Measurements from ENCODE around the gene TADA3. TPM values are rescaled to one million over a fixed set of nuclear protein-coding genes. Genes with fewer than 3 reads are reported as not detected.
A peak's percentile ranks its signal among the peaks of the same experiment; 100 is the strongest.

The TADA3 gene
- polyA plus RNA-seq, 1 donor = 50.0 TPM

- 90% methylated on average over 2 of the region's 7 CpGs for WGBS (ENCODE audit: insufficient coverage, low lambda C conversion rate)
- peaks cover 14% of the 10 kb centered on the region for H3K4me1 ChIP-seq (ENCODE audit: control insufficient read depth, insufficient read depth, low read length)
- no peaks in the 10 kb centered on the region for H3K27me3 ChIP-seq (ENCODE audit: control insufficient read depth, insufficient read depth, low read length)
- DNase-seq = no peak
- no peak overlapping the region for H3K27ac ChIP-seq (ENCODE audit: low read length)
- H3K36me3 ChIP-seq (ENCODE audit: control insufficient read depth, insufficient read depth, low read length) = peaks cover 57% of the 10 kb centered on the region
- H3K9me3 ChIP-seq (ENCODE audit: control insufficient read depth, low read depth, low read length) = no peaks in the 10 kb centered on the region
- H3K4me3 ChIP-seq (ENCODE audit: low read length) = no peak overlapping the region
These were observed 6.7 kb downstream of the TADA3 start for GRCh38 chr3:9785602-9786001.

DNA sequence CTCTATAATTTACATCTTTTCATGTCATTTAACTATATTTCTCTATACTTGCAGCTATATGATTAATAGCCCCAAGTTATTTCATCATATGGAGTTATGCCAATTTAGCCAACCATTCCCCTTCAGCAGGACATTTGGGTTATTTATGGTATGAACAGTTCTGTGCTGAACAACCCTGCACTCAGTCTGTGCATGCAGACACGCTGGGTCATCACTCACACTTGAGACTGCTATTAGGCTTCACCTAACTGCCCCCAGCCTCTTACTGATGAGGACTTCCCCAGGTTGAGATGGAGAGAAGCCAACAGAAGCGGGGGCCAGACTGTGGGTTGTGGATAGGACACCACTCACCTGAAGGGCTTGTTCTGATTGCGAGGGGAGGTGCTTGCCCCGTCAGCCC lies 7.3 kb downstream of the TADA3 start:
- Histone ChIP-seq H3K36me3 (ENCODE audit: control insufficient read depth, insufficient read depth, low read length) (peaks cover 59% of the 10 kb centered on the region), H3K9me3 (ENCODE audit: control insufficient read depth, low read depth, low read length) (no peaks in the 10 kb centered on the region), H3K27ac (ENCODE audit: low read length) (no peak overlapping the region), H3K27me3 (ENCODE audit: control insufficient read depth, insufficient read depth, low read length) (no peaks in the 10 kb centered on the region), H3K4me1 (ENCODE audit: control insufficient read depth, insufficient read depth, low read length) (peaks cover 20% of the 10 kb centered on the region), H3K4me3 (ENCODE audit: low read length) (no peak overlapping the region)
- no CpG with 5 or more reads among the region's 4 CpGs for WGBS (ENCODE audit: insufficient coverage, low lambda C conversion rate)
- no peak for DNase-seq

DNA sequence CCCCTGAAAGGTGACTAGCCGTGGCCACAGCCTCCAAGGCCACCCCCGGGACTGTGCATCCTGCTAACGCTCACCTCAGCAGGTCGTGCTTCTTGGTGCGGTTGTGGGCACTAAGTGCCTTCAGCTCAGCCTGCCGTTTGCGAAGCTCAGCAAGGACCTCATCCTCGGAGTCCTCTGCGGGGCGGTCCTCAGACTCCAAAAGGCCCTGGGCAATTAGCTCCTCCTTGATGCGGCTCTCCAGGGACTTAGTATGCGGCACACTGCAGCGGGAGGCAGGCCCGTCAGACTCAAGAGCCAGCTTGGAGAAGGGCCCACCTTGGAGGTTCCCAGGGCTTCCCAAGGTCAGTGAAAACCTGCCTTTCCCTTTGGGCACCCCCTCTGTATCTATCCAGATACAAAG lies 8.3 kb downstream of the TADA3 start:
- no peaks in the 10 kb centered on the region for H3K9me3 ChIP-seq (ENCODE audit: control insufficient read depth, low read depth, low read length)
- H3K27ac ChIP-seq (ENCODE audit: low read length) = no peak overlapping the region
- H3K4me1 ChIP-seq (ENCODE audit: control insufficient read depth, insufficient read depth, low read length) = peaks cover 29% of the 10 kb centered on the region
- DNase-seq = no peak
- H3K4me3 ChIP-seq (ENCODE audit: low read length) = no peak overlapping the region
- H3K36me3 ChIP-seq (ENCODE audit: control insufficient read depth, insufficient read depth, low read length) = peaks cover 51% of the 10 kb centered on the region
- no peaks in the 10 kb centered on the region for H3K27me3 ChIP-seq (ENCODE audit: control insufficient read depth, insufficient read depth, low read length)
- WGBS (ENCODE audit: insufficient coverage, low lambda C conversion rate) = no CpG with 5 or more reads among the region's 14 CpGs

DNA sequence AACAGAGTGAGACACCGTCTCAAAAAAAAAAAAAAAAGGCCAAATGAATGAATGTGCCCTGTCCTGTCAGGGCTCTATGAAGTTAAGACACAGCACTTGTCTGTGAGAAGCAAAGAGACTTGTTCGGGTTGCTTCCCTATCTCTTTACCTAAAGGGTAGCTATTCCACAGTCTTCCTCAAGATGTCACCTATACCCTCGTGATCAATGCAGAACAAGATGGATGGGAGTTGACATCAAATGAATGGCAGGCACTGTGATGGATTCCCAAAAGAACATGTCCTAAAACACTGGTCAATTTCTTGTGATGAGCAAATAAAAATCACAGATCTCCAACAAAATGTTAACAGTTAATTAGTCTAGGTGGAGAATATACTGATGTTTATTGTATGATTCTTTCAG lies 9.5 kb downstream of the TADA3 start:
- no CpG with 5 or more reads among the region's 3 CpGs for WGBS (ENCODE audit: insufficient coverage, low lambda C conversion rate)
- no peaks in the 10 kb centered on the region for H3K27me3 ChIP-seq (ENCODE audit: control insufficient read depth, insufficient read depth, low read length)
- peaks cover 40% of the 10 kb centered on the region for H3K4me1 ChIP-seq (ENCODE audit: control insufficient read depth, insufficient read depth, low read length)
- H3K9me3 ChIP-seq (ENCODE audit: control insufficient read depth, low read depth, low read length) = no peaks in the 10 kb centered on the region
- no peak overlapping the region for H3K27ac ChIP-seq (ENCODE audit: low read length)
- H3K36me3 ChIP-seq (ENCODE audit: control insufficient read depth, insufficient read depth, low read length) = peaks cover 50% of the 10 kb centered on the region
- DNase-seq = no peak
- H3K4me3 ChIP-seq (ENCODE audit: low read length) = no peak overlapping the region

DNA sequence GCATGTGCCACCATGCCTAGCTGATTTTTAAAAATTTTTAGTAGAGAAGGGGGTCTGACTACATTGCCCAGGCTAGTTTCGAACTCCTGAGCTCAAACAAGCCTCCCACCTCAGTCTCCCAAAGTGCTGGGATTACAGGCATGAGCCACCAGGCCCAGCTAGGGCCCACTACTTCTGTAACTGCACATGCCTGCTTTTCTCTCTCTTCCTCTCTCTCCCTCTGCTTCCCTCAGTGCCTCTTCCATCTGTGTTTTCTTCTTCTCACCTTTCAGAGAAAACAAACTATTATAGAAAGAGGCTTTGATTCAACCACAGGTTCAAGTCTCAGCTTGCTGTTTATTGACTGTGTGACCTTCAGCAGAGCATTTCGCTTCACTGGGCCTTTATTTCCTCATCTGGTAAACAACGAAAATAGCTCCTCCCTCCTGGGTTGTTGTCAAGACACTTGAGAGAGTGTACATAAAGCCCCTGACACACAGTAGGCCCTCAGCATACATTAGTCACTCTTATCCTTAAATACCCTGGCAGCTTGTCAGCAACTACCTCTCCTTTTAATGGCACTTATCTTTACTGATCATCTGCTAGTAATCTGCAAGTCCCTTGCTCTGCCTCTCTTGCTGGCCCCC lies 10.2 kb downstream of the TADA3 start:
- no peak for DNase-seq
- WGBS (ENCODE audit: insufficient coverage, low lambda C conversion rate) = no CpG with 5 or more reads among the region's 3 CpGs
- Histone ChIP-seq H3K4me1 (ENCODE audit: control insufficient read depth, insufficient read depth, low read length) (peaks cover 46% of the 10 kb centered on the region), H3K27me3 (ENCODE audit: control insufficient read depth, insufficient read depth, low read length) (no peaks in the 10 kb centered on the region), H3K36me3 (ENCODE audit: control insufficient read depth, insufficient read depth, low read length) (peaks cover 46% of the 10 kb centered on the region), H3K4me3 (ENCODE audit: low read length) (no peak overlapping the region), H3K27ac (ENCODE audit: low read length) (no peak overlapping the region), H3K9me3 (ENCODE audit: control insufficient read depth, low read depth, low read length) (no peaks in the 10 kb centered on the region)

- Histone ChIP-seq H3K4me3 (ENCODE audit: low read length) (no peak overlapping the region), H3K27ac (ENCODE audit: low read length) (peak overlapping the region; percentile 89), H3K9me3 (ENCODE audit: control insufficient read depth, low read depth, low read length) (no peaks in the 10 kb centered on the region), H3K27me3 (ENCODE audit: control insufficient read depth, insufficient read depth, low read length) (no peaks in the 10 kb centered on the region), H3K36me3 (ENCODE audit: control insufficient read depth, insufficient read depth, low read length) (peaks cover 43% of the 10 kb centered on the region), H3K4me1 (ENCODE audit: control insufficient read depth, insufficient read depth, low read length) (peaks cover 46% of the 10 kb centered on the region)
- no peak for DNase-seq
- no CpG with 5 or more reads among the region's 1 CpG for WGBS (ENCODE audit: insufficient coverage, low lambda C conversion rate)
These were observed 10.7 kb downstream of the TADA3 start for GRCh38 chr3:9781551-9781950.

- WGBS (ENCODE audit: insufficient coverage, low lambda C conversion rate) = no CpG with 5 or more reads among the region's 4 CpGs
- H3K27ac ChIP-seq (ENCODE audit: low read length) = peak overlapping the region; percentile 89
- no peaks in the 10 kb centered on the region for H3K9me3 ChIP-seq (ENCODE audit: control insufficient read depth, low read depth, low read length)
- no peak overlapping the region for H3K4me3 ChIP-seq (ENCODE audit: low read length)
- peaks cover 46% of the 10 kb centered on the region for H3K4me1 ChIP-seq (ENCODE audit: control insufficient read depth, insufficient read depth, low read length)
- H3K36me3 ChIP-seq (ENCODE audit: control insufficient read depth, insufficient read depth, low read length) = peaks cover 37% of the 10 kb centered on the region
- peak in 1 of 2 donors; percentile 61 for DNase-seq
- H3K27me3 ChIP-seq (ENCODE audit: control insufficient read depth, insufficient read depth, low read length) = no peaks in the 10 kb centered on the region
These were observed 11.4 kb downstream of the TADA3 start for GRCh38 chr3:9780910-9781309.

GRCh38 chr3:9780458-9780812 lies 11.8 kb downstream of the TADA3 start:
- Histone ChIP-seq H3K4me1 (ENCODE audit: control insufficient read depth, insufficient read depth, low read length) (peaks cover 46% of the 10 kb centered on the region), H3K36me3 (ENCODE audit: control insufficient read depth, insufficient read depth, low read length) (peaks cover 34% of the 10 kb centered on the region), H3K4me3 (ENCODE audit: low read length) (no peak overlapping the region), H3K9me3 (ENCODE audit: control insufficient read depth, low read depth, low read length) (no peaks in the 10 kb centered on the region), H3K27ac (ENCODE audit: low read length) (peak overlapping the region; percentile 89), H3K27me3 (ENCODE audit: control insufficient read depth, insufficient read depth, low read length) (no peaks in the 10 kb centered on the region)
- peak; percentile 75 to 86 for DNase-seq
- no CpG with 5 or more reads among the region's 10 CpGs for WGBS (ENCODE audit: insufficient coverage, low lambda C conversion rate)

GRCh38 chr3:9779721-9780457 lies 12.4 kb downstream of the TADA3 start:
- Histone ChIP-seq H3K27ac (ENCODE audit: low read length) (peak overlapping the region; percentile 89), H3K4me1 (ENCODE audit: control insufficient read depth, insufficient read depth, low read length) (peaks cover 46% of the 10 kb centered on the region), H3K4me3 (ENCODE audit: low read length) (no peak overlapping the region), H3K27me3 (ENCODE audit: control insufficient read depth, insufficient read depth, low read length) (no peaks in the 10 kb centered on the region), H3K36me3 (ENCODE audit: control insufficient read depth, insufficient read depth, low read length) (peaks cover 28% of the 10 kb centered on the region), H3K9me3 (ENCODE audit: control insufficient read depth, low read depth, low read length) (no peaks in the 10 kb centered on the region)
- WGBS (ENCODE audit: insufficient coverage, low lambda C conversion rate) = no CpG with 5 or more reads among the region's 8 CpGs
- peak in 1 of 2 donors; percentile 38 for DNase-seq

DNA sequence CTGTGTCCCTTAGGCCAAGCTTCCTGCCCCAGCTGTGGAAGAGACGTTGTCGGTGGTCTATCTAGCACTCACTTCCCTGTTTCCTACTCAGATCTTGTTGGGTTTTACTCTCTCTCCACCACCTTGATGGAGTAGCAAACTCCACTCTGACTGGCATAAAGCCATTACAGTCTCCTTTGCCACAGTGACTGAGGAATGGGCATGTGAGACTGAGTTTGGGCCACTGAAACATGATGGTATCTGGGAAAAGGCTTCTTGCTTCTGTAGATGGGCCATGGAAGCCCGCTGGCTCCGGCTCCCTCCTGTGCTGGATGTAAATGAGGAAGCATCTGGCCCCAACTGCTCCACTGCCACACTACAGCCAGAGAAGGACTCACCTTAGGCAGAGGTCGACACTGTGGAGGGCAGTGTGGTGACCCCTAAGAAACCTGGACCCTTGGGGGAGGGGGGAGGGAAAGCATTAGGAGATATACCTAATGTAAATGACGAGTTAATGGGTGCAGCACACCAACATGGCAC lies 13.1 kb downstream of the TADA3 start:
- Histone ChIP-seq H3K4me1 (ENCODE audit: control insufficient read depth, insufficient read depth, low read length) (peaks cover 46% of the 10 kb centered on the region), H3K4me3 (ENCODE audit: low read length) (no peak overlapping the region), H3K36me3 (ENCODE audit: control insufficient read depth, insufficient read depth, low read length) (peaks cover 22% of the 10 kb centered on the region), H3K27me3 (ENCODE audit: control insufficient read depth, insufficient read depth, low read length) (no peaks in the 10 kb centered on the region), H3K27ac (ENCODE audit: low read length) (peak overlapping the region; percentile 85), H3K9me3 (ENCODE audit: control insufficient read depth, low read depth, low read length) (no peaks in the 10 kb centered on the region)
- DNase-seq = no peak
- WGBS (ENCODE audit: insufficient coverage, low lambda C conversion rate) = no CpG with 5 or more reads among the region's 6 CpGs
